HK-2 (cell line): Measurements from ENCODE around the gene ZBTB47.

Experiments used
- DNase-seq: peaks from one replicate; pipeline ENCODE4 v3.0.0-alpha.2; 2018; ENCODE audit not compliant: unreplicated experiment

Gene ZBTB47

DNA sequence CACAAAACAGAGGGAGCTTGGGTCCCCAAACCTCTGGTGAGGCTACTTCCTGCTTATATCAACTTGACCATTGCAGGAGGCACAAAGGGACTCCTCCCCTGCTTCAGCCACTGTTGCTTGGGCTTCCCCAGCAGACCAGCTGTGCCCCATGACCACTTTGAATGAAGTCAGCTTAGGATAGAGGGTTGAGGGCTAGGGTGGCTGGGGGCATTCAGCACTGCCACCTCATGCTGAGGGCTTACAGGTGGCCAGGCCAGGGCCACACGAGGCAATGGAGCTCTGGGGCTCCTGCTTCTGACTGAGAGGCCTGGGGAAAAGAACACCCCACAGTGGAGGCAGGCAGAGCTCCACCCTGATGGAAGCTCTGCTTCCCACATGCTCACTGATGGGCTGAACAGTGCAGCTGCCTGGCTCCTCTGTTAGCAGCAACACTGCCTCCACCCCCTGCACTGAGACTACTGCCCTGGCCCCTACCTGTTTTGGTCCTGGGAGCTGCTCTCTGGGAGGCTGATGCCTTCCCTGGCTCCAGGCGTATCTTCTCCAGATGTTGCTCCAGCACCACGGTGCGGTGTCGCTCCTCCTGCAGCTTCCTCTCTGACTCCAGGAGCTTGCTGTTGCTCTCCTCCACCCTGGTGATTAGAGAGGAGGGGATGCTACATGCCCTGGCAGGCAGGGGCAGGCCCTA lies 59.3 kb downstream of the ZBTB47 start:
- no peak for DNase-seq

DNA sequence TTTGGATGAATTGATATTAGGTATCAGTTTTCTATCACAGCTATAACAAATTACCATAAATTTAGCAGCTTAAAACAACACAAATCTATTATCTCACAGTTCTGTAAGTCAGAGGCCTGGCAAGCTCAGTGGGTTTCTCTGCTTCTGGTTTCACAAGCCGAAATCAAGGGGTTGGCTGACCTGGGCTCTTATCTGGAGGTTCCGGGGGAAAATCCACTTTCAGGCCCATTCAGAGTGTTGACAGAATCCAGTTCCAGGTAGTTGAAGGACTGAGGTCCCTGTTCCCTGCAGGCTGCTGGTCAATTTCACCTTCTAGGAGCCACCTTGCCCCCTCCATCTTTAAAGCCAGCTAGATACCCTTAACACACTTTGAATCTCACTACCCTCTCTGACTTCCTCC lies 60.2 kb downstream of the ZBTB47 start:
- no peak for DNase-seq

DNA sequence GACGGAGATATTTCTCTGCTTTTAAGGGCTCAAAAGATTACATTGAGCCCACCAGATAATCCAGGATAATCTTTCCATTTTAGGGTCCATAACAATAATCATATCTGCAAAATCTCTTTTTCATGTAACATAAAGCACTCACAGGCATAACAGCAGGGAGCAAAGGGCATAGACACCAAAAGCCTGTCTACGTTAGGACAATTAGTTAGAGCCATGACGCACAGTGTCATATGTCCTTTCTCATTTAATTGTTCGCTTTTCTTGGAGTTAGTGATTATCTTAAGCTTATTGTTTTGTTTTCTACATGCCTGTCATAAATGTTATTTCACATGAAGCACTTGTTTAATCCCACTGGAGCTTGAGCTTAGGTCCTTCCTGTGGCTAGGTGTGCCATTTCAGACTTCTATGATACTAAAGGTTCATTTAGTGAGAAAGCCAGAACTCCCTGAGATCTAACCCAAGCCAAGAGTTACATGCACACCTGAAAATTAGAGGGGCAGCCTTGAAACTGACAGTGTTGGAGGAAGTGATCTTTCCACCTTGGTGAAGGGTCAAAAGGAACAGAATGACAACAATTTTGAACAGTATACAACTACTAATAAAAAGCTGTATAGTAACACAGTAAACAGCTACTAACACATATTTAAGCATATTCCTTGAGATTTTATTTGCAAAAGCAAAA lies 60.8 kb downstream of the ZBTB47 start:
- DNase-seq: no peak
